Measurements from ENCODE around the gene AZIN2. TPM values are rescaled to one million over a fixed set of nuclear protein-coding genes. Genes with fewer than 3 reads are reported as not detected.

AZIN2 gene
- total and polyA plus RNA-seq, 2 donors (not counting 3 experiments of a cell fraction or from before 2014, with no cell fraction given): 0.91 to 1.4 TPM

GRCh38 chr1:33050221-33051076 lies 30.5 kb upstream of the AZIN2 start:
- H3K4me1 ChIP-seq (ENCODE audit: control insufficient read depth, extremely low read depth, insufficient read depth, low read length): peaks cover 2% of the 10 kb centered on the region
- DNase-seq (ENCODE audit: low read depth, low spot score): no peak
- H3K9me1 ChIP-seq (replicated peaks; ENCODE audit: control insufficient read depth, extremely low read depth, insufficient read depth, low read length): no peaks in the 10 kb centered on the region
- TF ChIP-seq MYC (IDR thresholded peaks at IDR 0.05; ENCODE audit: low read depth, low read length) (no peak), EZH2 (IDR thresholded peaks at IDR 0.05; ENCODE audit: borderline replicate concordance, low read depth, low read length, severe bottlenecking) (no peak), POLR2A (IDR thresholded peaks at IDR 0.05; ENCODE audit: low read depth, low read length) (no peak), GATA2 (IDR thresholded peaks at IDR 0.05; ENCODE audit: insufficient read depth, insufficient read length, low read depth, low read length) (no peak), FOS (IDR thresholded peaks at IDR 0.05; ENCODE audit: borderline replicate concordance, insufficient read depth, low read length) (no peak), POLR2AphosphoS5 (IDR thresholded peaks at IDR 0.05; ENCODE audit: insufficient read depth, low read depth, low read length) (no peak)
- TF ChIP-seq, protein P1, sequence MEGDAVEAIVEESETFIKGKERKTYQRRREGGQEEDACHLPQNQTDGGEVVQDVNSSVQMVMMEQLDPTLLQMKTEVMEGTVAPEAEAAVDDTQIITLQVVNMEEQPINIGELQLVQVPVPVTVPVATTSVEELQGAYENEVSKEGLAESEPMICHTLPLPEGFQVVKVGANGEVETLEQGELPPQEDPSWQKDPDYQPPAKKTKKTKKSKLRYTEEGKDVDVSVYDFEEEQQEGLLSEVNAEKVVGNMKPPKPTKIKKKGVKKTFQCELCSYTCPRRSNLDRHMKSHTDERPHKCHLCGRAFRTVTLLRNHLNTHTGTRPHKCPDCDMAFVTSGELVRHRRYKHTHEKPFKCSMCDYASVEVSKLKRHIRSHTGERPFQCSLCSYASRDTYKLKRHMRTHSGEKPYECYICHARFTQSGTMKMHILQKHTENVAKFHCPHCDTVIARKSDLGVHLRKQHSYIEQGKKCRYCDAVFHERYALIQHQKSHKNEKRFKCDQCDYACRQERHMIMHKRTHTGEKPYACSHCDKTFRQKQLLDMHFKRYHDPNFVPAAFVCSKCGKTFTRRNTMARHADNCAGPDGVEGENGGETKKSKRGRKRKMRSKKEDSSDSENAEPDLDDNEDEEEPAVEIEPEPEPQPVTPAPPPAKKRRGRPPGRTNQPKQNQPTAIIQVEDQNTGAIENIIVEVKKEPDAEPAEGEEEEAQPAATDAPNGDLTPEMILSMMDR (IDR thresholded peaks at IDR 0.05; ENCODE audit: extremely low read depth in 1 of 2, insufficient read depth in 1 of 2, low read depth in 1 of 2, low read length in 2 of 2): no peak
- no peaks in the 10 kb centered on the region for H4K20me1 ChIP-seq (replicated peaks; ENCODE audit: control insufficient read depth, extremely low read depth, insufficient read depth, low read length)
- no peaks in the 10 kb centered on the region for H3K36me3 ChIP-seq (ENCODE audit: control insufficient read depth in 2 of 2, extremely low read depth in 1 of 2, insufficient read depth in 2 of 2, low read length in 2 of 2)
- H3K79me2 ChIP-seq (ENCODE audit: control insufficient read depth, insufficient read depth, low read length): no peaks in the 10 kb centered on the region
- no peak overlapping the region for H3K4me3 ChIP-seq (replicated peaks in 1 of 3; ENCODE audit: insufficient read depth in 1 of 3, low read depth in 1 of 3, low read length in 3 of 3)
- ChIA-PET POLR2A (interaction anchor here (0.5 kb wide), 1 partner anchor 22 kb away, joined by 5 read pairs; no protein-coding TSS in a partner anchor), CTCF (interaction anchor here (0.6 to 1.6 kb wide), 3 partner anchors 19 to 117 kb away, joined by 3 to 4 read pairs (median 4); no protein-coding TSS in a partner anchor)
- H3K9me3 ChIP-seq (replicated peaks; ENCODE audit: control insufficient read depth, insufficient read depth, low read length): no peaks in the 10 kb centered on the region
- no peak overlapping the region for H3K9ac ChIP-seq (replicated peaks; ENCODE audit: extremely low read depth, insufficient read depth, low read length)
- no peak overlapping the region for H3K27ac ChIP-seq (ENCODE audit: insufficient read depth, low read depth, low read length)
- no peak overlapping the region for H3K4me2 ChIP-seq (ENCODE audit: insufficient read depth, low read length)
- dilution Hi-C loops (cut with MboI; ENCODE audit: extremely low pct_ligation_motif_present, low sequenced_read_pairs) (no loop called here), intact Hi-C loops (cut with micrococcal nuclease) (no loop called here)
- FAIRE-seq: no peak
- no peak overlapping the region for H2AFZ ChIP-seq (ENCODE audit: low read depth, low read length)
- no peaks in the 10 kb centered on the region for H3K27me3 ChIP-seq (ENCODE audit: control insufficient read depth in 2 of 2, insufficient read depth in 2 of 2, low read length in 2 of 2)
- BruUV-seq (replicated peaks): no TSS peak
